Small intestine (tissue), 7 donors: ENCODE measurements around the gene YWHAG. TPM values are rescaled to one million over a fixed set of nuclear protein-coding genes. Genes with fewer than 3 reads are reported as not detected.
A peak's percentile ranks its signal among the peaks of the same experiment; 100 is the strongest.
"Not testable (repeated sequence)": the region's sequence is repeated elsewhere in the genome, so short reads cannot be mapped to it uniquely, and the experiment has no call there.

Experiments
- DNase-seq, 2 donors: peaks; one replicate each; pipeline versions ENCODE4 v3.0.0 to v3.0.0-alpha.2; 2013
- FAIRE-seq: peaks from 2 replicates; lab custom pipeline; 2012; peaks lifted over from hg19 to GRCh38; lab: Jason Lieb, UNC
- H3K27ac ChIP-seq, 3 donors: one replicate each; pipeline ENCODE4 v1.5.1; 2013; ENCODE audit warnings: low read length in 2 of 3, mild to moderate bottlenecking in 2 of 3, control low read depth in 1 of 3, inconsistent platforms in 1 of 3, low read depth in 1 of 3, moderate library complexity in 1 of 3
- H3K27me3 ChIP-seq, 3 donors: one replicate each; pipeline ENCODE4 v1.6.1; 2013; ENCODE audit warnings: low read length in 3 of 3, inconsistent platforms in 1 of 3; ENCODE audit not compliant: control insufficient read depth in 3 of 3, insufficient read depth in 3 of 3
- H3K36me3 ChIP-seq, 3 donors: one replicate each; pipeline ENCODE4 v1.6.1; 2013; ENCODE audit warnings: low read length in 3 of 3, inconsistent platforms in 1 of 3, low read depth in 1 of 3, mild to moderate bottlenecking in 1 of 3, moderate library complexity in 1 of 3; ENCODE audit not compliant: control insufficient read depth in 3 of 3, insufficient read depth in 2 of 3
- H3K4me1 ChIP-seq, 3 donors: one replicate each; pipeline ENCODE4 v1.6.1; 2013; ENCODE audit warnings: low read length in 2 of 3, inconsistent platforms in 1 of 3, low read depth in 1 of 3, mild to moderate bottlenecking in 1 of 3, moderate library complexity in 1 of 3; ENCODE audit not compliant: control insufficient read depth in 3 of 3, insufficient read depth in 2 of 3
- H3K4me3 ChIP-seq, 3 donors: one replicate each; pipeline ENCODE4 v1.5.1; 2013; ENCODE audit warnings: low read length in 3 of 3, control low read depth in 1 of 3, inconsistent platforms in 1 of 3, low read depth in 1 of 3, mild to moderate bottlenecking in 1 of 3, moderate library complexity in 1 of 3
- H3K9me3 ChIP-seq, 2 donors: one replicate each; pipeline ENCODE4 v1.6.1; 2013; ENCODE audit warnings: low read depth in 1 of 2, low read length in 1 of 2; ENCODE audit not compliant: control insufficient read depth in 2 of 2, insufficient read depth in 1 of 2
- WGBS, 3 donors: extraction: QIAGEN DNeasy Blood & Tissue Kit; methylation state at CpG; one replicate each; pipeline ENCODE4 v1.1.7; 2013; 5-methylcytosine and 5-hydroxymethylcytosine counted together
- polyA plus RNA-seq, 4 donors: library from polyadenylated mRNA; stranded (reverse) in 3 of 4; unstranded in 1 of 4; fragments of 200-250 nt in 3 of 4; fragments of 120-200 nt in 1 of 4; gene quantifications; one replicate each; pipeline versions ENCODE4 v1.2.1 to v1.2.3, GENCODE V29; 2013
- donor health status: healthy with polysubstance abuse.
- donor health status: control.
- donor health status: control.
- donor health status: Bipolar disorder and iron deficiency.
- donor health status: healthy.

The YWHAG gene
- polyA plus RNA-seq, 4 donors: 47.4 to 80.1 (median 54.5) TPM

- H3K27ac ChIP-seq: no peak overlapping the region
- DNase-seq: no peak
- no peaks in the 10 kb centered on the region for H3K36me3 ChIP-seq
- H3K9me3 ChIP-seq: no peaks in the 10 kb centered on the region
- no peak overlapping the region for H3K4me3 ChIP-seq
- WGBS, 3 donors: 94 to 96% (median 96%) methylated on average over 13 of the region's 13 CpGs
- FAIRE-seq: no peak
- H3K4me1 ChIP-seq: peaks cover 0 to 10% (median 0%) of the 10 kb centered on the region in 3 donors
- no peaks in the 10 kb centered on the region for H3K27me3 ChIP-seq
These were observed 31.3 kb upstream of the YWHAG start for GRCh38 chr7:76390092-76390491.

- not testable (repeated sequence) for H3K4me1 ChIP-seq, H3K36me3 ChIP-seq, H3K27me3 ChIP-seq, H3K4me3 ChIP-seq, FAIRE-seq, H3K9me3 ChIP-seq
- peak in 1 of 2 donors; percentile 54 for DNase-seq
- WGBS, 3 donors: 44 to 84% (median 55%) methylated on average over 6 of the region's 6 CpGs
- H3K27ac ChIP-seq: peak overlapping the region in 1 of 3 donors; percentile 32
These were observed 29.0 kb upstream of the YWHAG start for GRCh38 chr7:76387789-76388188.

- DNase-seq: no peak
- 87 to 93% (median 90%) methylated on average over 11 of the region's 11 CpGs for WGBS, 3 donors
- no peak overlapping the region for H3K4me3 ChIP-seq
- H3K4me1 ChIP-seq: no peaks in the 10 kb centered on the region
- no peaks in the 10 kb centered on the region for H3K36me3 ChIP-seq
- FAIRE-seq: no peak
- no peaks in the 10 kb centered on the region for H3K27me3 ChIP-seq
- no peak overlapping the region for H3K27ac ChIP-seq
- no peaks in the 10 kb centered on the region for H3K9me3 ChIP-seq
These were observed 28.0 kb upstream of the YWHAG start for GRCh38 chr7:76386691-76387260.

- H3K9me3 ChIP-seq: no peaks in the 10 kb centered on the region
- H3K4me1 ChIP-seq: peaks cover 0 to 2% (median 0%) of the 10 kb centered on the region in 3 donors
- FAIRE-seq (no peak), DNase-seq (no peak)
- no peaks in the 10 kb centered on the region for H3K36me3 ChIP-seq
- H3K4me3 ChIP-seq: no peak overlapping the region
- 78 to 89% (median 88%) methylated on average over 13 of the region's 13 CpGs for WGBS, 3 donors
- no peak overlapping the region for H3K27ac ChIP-seq
- no peaks in the 10 kb centered on the region for H3K27me3 ChIP-seq
These were observed 24.5 kb upstream of the YWHAG start for GRCh38 chr7:76383089-76383944.

- H3K27me3 ChIP-seq: no peaks in the 10 kb centered on the region
- FAIRE-seq: no peak
- peaks cover 0 to 2% (median 0%) of the 10 kb centered on the region in 3 donors for H3K4me1 ChIP-seq
- 88 to 91% (median 89%) methylated on average over 7 of the region's 7 CpGs for WGBS, 3 donors
- H3K9me3 ChIP-seq: no peaks in the 10 kb centered on the region
- no peak overlapping the region for H3K4me3 ChIP-seq
- H3K27ac ChIP-seq: no peak overlapping the region
- DNase-seq: no peak
- no peaks in the 10 kb centered on the region for H3K36me3 ChIP-seq
These were observed 23.0 kb upstream of the YWHAG start for GRCh38 chr7:76381814-76382213.

- peak overlapping the region; percentile 73 to 94 (median 94) for H3K27ac ChIP-seq
- peaks cover 0 to 2% (median 0%) of the 10 kb centered on the region in 3 donors for H3K4me1 ChIP-seq
- DNase-seq: no peak
- 66 to 79% (median 77%) methylated on average over 7 of the region's 7 CpGs for WGBS, 3 donors
- no peaks in the 10 kb centered on the region for H3K36me3 ChIP-seq
- no peaks in the 10 kb centered on the region for H3K27me3 ChIP-seq
- H3K9me3 ChIP-seq: no peaks in the 10 kb centered on the region
- H3K4me3 ChIP-seq: peak overlapping the region in 1 of 3 donors; percentile 59
- no peak for FAIRE-seq
These were observed 21.8 kb upstream of the YWHAG start for GRCh38 chr7:76380623-76380966.

GRCh38 chr7:76377186-76377918, 18.6 kb upstream of the YWHAG start:
- H3K27ac ChIP-seq: no peak overlapping the region
- H3K9me3 ChIP-seq: no peaks in the 10 kb centered on the region
- 67 to 69% (median 69%) methylated on average over 9 of the region's 9 CpGs for WGBS, 3 donors
- DNase-seq (no peak), FAIRE-seq (no peak)
- no peaks in the 10 kb centered on the region for H3K27me3 ChIP-seq
- no peaks in the 10 kb centered on the region for H3K36me3 ChIP-seq
- peaks cover 0 to 2% (median 0%) of the 10 kb centered on the region in 3 donors for H3K4me1 ChIP-seq
- no peak overlapping the region for H3K4me3 ChIP-seq

GRCh38 chr7:76375251-76375650, 16.5 kb upstream of the YWHAG start:
- FAIRE-seq: no peak

More at GRCh38 chr7:76375251-76375650, 16.5 kb upstream of the YWHAG start:
- Histone ChIP-seq H3K4me3 (no peak overlapping the region), H3K4me1 (peaks cover 0 to 2% (median 0%) of the 10 kb centered on the region in 3 donors), H3K27me3 (no peaks in the 10 kb centered on the region), H3K36me3 (no peaks in the 10 kb centered on the region), H3K9me3 (no peaks in the 10 kb centered on the region), H3K27ac (no peak overlapping the region)
- WGBS, 3 donors: 87 to 91% (median 91%) methylated on average over 9 of the region's 9 CpGs
- DNase-seq: no peak
